GM19328 (cell line): Measurements from ENCODE around the gene RB1.

ENCODE experiments used
- ATAC-seq: cut with Tn5 transposase; IDR thresholded peaks from one replicate; pipeline ENCODE4 v1.9.1; 2021; ENCODE audit warnings: mild to moderate bottlenecking, moderate library complexity; ENCODE audit not compliant: unreplicated experiment

The RB1 gene

GRCh38 chr13:48303359-48304142 is at the start of gene RB1:
Gene RB1 (plus strand): TSS chr13:48303751. CDS start chr13:48303913, 162 bp downstream.
- ATAC-seq, result peak; percentile 71

- ATAC-seq, result no peak
These were observed 49.7 kb upstream of the RB1 start for GRCh38 chr13:48253849-48254248.

DNA sequence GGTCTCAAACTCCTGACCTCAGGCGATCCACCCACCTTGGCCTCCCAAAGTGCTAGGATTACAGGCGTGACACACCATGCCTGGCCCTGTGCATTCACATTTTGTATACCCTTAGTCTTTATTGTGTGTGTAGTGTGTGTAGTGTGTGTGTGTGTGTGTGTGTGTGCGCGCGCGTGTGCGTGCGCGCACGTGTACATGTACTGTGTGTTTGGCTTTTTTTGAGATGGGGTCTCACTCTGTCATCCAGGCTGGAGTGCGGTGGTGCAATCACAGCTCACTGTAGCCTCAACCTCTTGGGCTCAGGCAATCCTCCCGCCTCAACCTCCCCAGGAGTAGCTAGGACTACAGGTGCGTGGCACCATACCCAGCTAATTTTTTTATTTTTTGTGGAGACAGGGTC is 48.5 kb upstream of the RB1 start:
- ATAC-seq, result no peak

- no peak for ATAC-seq
These were observed 47.6 kb upstream of the RB1 start for GRCh38 chr13:48255954-48256353.

GRCh38 chr13:48258002-48258401 is 45.5 kb upstream of the RB1 start:
- ATAC-seq, result no peak

DNA sequence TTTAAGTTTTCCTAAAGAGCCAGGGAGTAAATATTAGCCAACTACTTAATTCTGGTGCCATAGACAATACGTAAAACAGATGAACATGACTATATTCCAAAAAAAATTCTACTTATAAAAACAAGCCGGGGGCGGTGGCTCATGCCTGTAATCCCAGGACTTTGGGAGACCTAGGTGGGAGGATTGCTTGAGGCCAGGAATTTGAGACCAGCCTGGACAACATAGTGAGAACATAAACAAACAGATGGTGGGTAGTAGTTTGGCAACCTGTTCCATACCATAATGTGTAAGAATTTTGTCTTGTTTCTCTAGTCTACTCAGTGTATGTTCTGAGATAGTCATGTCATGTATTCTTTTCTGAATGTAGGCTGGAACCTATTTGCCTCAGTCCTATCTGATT is 45.1 kb upstream of the RB1 start:
- ATAC-seq, result no peak

DNA sequence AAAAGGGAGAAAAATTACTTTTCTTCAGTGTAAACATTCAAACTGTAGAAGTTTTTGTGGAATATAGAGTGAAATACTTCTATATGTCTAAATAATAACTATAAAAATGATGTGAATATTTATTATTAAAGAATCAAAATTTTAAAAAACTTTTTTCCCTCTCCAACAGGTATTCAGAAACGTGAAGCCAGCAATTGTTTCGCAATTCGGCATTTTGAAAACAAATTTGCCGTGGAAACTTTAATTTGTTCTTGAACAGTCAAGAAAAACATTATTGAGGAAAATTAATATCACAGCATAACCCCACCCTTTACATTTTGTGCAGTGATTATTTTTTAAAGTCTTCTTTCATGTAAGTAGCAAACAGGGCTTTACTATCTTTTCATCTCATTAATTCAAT is 42.6 kb upstream of the RB1 start:
- no peak for ATAC-seq

- ATAC-seq, result no peak
These were observed 40.4 kb upstream of the RB1 start for GRCh38 chr13:48263196-48263595.

- no peak for ATAC-seq
These were observed 39.5 kb upstream of the RB1 start for GRCh38 chr13:48264058-48264457.

DNA sequence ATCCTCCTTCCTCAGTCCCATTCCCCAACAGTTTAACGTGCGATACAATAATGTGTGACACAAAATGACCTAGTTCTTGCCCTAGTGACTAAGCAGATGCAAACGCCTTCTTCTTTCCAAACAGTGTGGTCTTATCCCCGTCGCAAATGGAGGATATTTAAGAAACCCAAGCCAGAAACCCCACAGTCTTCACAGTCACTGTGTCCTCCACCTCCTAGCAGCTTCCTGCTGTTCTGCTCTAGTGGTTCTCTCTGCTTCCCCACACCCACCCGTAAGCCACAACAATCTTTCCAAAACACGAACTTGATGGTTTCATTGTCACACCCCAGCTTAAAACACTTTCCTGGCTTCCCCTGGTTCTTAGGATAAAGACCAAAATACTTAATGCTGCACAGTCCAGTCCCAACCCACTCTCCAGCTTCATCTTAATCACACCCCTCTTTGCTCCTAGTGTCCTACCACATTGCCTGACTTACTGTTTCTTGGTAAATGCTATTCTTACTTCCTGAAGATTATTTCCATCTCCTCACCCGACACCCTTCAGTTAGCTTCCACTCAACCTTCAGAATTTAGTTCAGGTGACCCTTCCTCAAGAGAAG is 38.2 kb upstream of the RB1 start:
- no peak for ATAC-seq

GRCh38 chr13:48266150-48266549 is 37.4 kb upstream of the RB1 start:
- ATAC-seq, result no peak

DNA sequence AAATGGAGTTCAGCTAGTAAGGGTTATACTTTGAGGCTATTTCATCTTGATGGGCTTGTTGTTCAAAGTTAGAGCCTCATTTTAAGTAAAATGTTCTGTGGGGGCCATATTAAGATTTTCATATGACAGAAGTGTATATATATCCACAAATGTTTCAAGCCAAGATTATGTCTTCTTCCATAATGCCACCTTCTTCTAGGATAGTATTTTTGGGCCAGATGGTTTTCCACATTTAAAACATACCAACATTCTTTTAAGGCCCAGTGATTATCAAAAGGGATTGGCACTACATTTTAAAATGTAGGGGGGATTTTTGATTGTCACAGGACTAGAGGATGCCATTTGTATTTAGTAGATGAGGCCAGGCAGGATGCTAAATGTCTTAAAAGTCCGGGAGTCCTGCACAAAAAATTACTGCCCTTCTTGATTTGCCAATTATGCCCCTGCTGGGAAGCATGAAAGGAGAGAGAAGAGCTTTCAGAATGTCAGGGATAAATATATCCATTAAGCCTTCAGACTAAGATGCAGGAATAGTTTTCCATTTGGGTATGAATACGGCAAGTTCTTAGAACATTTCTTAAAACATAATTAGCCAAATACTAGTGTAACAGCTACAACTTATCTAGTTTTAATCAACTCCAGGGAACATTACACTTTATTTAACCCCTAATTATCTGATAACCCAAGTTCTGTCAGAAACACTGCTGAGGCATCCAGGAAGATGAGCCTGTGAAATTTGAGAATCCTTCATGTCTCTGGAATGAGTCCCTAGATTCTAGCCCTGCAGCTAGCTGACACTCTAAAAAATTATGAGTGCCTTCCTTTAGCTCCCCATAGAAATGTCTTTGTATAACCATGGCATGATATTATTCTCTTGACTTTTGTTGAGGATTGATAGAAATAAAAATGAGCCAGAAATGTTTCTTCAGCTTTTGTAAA is 36.6 kb upstream of the RB1 start:
- no peak for ATAC-seq

DNA sequence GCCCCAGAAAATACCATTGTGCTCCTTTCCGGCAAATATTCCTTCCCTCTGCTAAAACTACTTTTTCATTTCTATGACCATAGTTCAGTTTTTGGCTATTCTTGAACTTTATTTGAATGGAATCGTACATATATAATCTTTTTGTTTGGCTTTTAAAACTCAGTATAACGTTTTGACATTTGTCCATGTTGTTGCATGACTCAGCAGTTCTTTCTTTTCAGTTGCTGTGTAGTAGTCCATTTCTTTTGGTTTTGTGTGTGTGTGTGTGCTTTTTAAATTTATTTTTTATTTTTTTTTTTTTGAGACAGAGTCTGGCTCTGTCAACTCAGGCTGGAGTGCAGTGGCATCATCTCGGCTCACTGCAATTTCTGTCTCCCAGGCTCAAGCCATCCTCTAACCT is 35.5 kb upstream of the RB1 start:
- no peak for ATAC-seq

DNA sequence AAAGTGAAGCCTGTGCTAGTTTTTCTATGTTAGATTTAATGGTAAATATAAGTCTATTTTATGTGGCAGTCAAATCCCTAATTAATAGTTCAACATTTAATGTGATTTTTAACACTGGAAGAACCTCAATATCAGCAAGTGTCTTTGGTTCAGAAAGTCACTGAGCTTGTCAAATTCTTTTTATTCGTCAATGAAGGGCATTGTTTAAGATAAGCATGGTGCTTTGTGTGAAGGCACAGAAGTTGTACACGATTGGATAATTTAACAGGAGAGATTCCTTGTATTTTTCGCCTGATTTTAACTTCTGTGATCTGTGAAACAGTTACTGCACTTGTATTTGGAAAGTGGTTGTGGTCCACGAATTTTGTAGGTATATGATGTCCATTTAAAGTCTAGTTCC is 30.2 kb upstream of the RB1 start:
- no peak for ATAC-seq

DNA sequence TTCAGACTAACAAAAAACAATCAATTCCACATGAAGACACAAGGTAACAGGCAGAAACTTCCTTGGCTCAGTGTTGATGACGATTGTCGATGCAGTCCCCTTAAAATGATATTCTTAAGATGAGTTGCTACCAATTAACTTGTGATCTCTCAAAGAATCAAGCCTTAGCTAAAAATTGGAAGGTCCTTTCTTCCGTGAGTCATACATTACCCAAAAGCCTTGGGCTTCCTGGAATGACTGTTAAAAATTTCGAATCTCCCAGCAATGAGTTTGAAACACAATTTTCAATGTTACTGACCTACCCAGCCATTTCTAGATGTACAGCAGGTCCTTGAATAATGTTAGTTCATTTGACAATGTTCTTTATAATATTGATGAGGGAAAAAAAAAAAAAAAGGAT is 28.0 kb upstream of the RB1 start:
- ATAC-seq, result no peak

DNA sequence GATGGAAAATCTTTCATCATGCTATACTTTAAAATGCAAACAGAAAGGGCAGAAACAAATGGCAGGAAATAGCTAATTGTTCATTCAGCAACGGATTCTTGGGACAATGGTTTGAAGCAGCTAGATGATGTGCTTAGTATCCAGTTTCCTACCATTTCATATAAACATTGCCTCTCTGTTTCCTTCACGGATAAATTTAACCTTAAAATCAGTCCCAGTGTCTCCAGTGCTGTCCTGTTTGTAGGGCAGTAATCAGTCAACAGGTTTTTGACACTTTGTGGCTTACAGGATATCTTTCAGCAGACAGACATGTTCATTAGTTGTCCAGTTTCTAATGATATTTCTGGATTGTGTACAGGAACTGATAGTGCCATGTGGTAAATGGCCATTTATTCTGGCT is 24.7 kb upstream of the RB1 start:
- no peak for ATAC-seq

GRCh38 chr13:48281556-48281955 is 22.0 kb upstream of the RB1 start:
- ATAC-seq, result no peak

DNA sequence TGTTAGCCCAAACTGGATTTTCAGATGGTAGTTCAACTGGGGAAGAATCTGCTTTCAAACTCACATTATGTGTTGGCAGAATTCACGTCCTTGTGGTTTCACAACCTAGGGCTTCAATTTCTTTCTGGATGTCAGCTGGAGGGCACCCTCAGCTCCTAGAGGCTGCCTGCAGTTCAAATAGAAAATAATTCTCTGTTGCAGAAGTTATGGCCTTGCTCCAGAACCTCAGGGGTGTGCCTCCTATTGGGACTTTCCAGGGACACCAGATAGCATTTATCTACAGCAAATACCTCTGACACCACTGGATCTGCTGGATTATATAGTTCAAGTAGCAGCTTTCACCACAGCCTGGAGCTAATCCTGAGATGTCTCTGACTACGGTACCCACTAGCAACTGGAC is 11.8 kb upstream of the RB1 start:
- ATAC-seq, result no peak

DNA sequence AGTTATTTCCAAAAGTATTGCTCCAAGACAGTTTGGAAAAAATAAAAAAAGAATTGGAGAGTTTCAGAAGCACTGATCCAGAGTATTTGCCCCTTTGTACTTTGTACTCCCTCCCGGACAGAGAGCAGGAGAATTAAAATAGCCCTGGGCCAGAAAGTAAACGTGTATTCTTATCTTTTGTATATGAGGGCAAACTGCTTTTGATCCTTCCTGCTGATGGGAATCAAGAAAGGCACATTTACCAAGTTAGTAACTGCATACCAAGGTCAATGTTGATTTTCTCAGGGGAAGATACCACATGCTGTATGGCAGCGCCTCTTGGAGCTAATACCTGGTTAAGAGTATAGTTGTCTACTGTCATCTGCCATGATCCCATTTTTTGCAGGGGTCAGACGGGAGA is 10.9 kb upstream of the RB1 start:
- no peak for ATAC-seq

DNA sequence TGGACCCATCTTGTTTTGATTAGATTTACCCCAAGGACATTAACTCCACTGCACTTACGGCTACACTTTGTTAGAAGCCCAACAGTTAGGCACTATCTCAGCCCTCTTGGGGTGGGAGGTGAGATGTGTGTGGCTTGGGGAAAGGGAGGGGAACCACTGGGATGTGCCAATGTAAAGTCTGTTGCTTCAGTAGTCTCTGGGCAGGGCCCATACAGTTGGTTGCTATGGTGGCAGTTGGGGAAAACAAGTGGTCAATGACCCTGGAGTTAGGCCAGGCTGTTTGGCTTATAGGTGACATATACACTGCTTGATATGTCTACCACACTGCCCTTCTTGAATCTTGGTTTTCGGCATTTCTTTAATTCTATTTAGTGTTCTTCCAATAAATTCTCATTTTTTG is 8.9 kb upstream of the RB1 start:
- ATAC-seq, result no peak

- no peak for ATAC-seq
These were observed 8.3 kb upstream of the RB1 start for GRCh38 chr13:48295271-48295670.

DNA sequence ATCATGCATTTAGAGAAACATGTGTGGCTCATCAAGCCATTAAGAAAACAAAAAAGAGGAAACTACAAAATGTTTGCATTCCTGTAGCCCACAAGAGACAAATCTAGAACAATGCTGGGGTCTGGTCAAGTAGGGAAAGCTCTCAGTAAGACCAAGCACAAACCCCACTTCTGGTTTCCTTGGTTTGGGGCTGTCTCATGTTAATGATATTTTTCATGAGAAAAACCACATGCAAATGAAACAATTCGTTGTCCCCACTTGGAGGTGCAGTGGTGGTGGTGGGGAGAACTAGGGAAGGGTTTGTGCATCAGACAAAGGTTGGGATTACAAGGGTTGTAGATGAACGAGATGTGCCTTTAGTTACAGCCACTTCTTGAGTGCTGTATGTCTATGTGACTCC is 7.0 kb upstream of the RB1 start:
- ATAC-seq, result no peak
